Activated T-helper 1 cell treated with anti-CD3 and anti-CD28 coated beads, Interleukin-12 subunit alpha, Interleukin-12 subunit beta, Interleukin-2, Interleukin-4 antibody, amounts not matched to agents 30 ng/mL and 10 ng/mL and 1 ng/mL, durations not matched to agents 14 hours and 24 hours and 36 hours (primary cell): Measurements from ENCODE around the gene MAN1C1. TPM values are rescaled to one million over a fixed set of nuclear protein-coding genes. Genes with fewer than 3 reads are reported as not detected.
"Not testable (repeated sequence)": the region's sequence is repeated elsewhere in the genome, so short reads cannot be mapped to it uniquely, and the experiment has no call there.

Experiments used
- DNase-seq: peaks from one replicate; pipeline ENCODE4 v3.0.0; 2021; ENCODE audit warnings: low spot score
- H3K27ac Mint-ChIP-seq: one replicate; pipeline ENCODE4 v1.8.0; 2021; ENCODE audit warnings: mild to moderate bottlenecking, mixed read lengths
- H3K27me3 Mint-ChIP-seq: one replicate; pipeline ENCODE4 v1.8.0; 2022; ENCODE audit warnings: mild to moderate bottlenecking, moderate library complexity, mixed read lengths; ENCODE audit not compliant: insufficient read depth
- H3K36me3 Mint-ChIP-seq: one replicate; pipeline ENCODE4 v1.8.0; 2021; ENCODE audit warnings: low read depth, mixed read lengths
- H3K4me1 Mint-ChIP-seq: one replicate; pipeline ENCODE4 v1.8.0; 2021; ENCODE audit warnings: low read depth, mixed read lengths
- H3K4me3 Mint-ChIP-seq: one replicate; pipeline ENCODE4 v1.8.0; 2021; ENCODE audit warnings: mild to moderate bottlenecking, moderate library complexity, mixed read lengths
- H3K9me3 Mint-ChIP-seq: one replicate; pipeline ENCODE4 v1.8.0; 2021; ENCODE audit warnings: mixed read lengths
- intact Hi-C: fragments of 100-400 bp; cut with micrococcal nuclease; formaldehyde crosslinking; loops from one replicate; pipeline ENCODE4 v1.15.1; 2024
- total RNA-seq: library from RNA; stranded (reverse); gene quantifications from 2 replicates; pipeline ENCODE4 v1.2.3, GENCODE V29; 2022

MAN1C1 gene
- total RNA-seq, 1 donor from 2014 or later, result 0.83 TPM

DNA sequence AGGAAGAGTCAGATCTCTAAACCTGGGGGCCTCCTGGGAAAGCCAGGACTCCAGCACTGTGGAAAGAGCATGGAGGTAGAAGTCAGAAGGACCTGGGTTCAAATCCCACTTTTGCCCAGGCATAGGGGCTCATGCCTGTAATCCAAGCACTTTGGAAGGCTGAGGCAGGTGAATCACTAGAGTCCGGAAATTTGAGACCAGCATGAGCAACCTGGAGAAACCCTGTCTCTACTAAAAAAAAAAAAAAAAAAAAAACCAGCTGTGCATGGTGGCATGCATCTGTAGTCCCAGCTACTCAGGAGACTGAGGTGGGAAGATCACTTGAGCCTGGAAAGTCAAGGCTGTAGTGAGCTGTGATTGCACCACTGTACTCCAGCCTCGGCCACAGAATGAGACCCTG is 41.4 kb upstream of the MAN1C1 start:
- Mint-ChIP-seq H3K4me1 (no peaks in the 10 kb centered on the region), H3K4me3 (no peak overlapping the region), H3K36me3 (no peaks in the 10 kb centered on the region), H3K27me3 (peaks cover 13% of the 10 kb centered on the region), H3K9me3 (no peaks in the 10 kb centered on the region), H3K27ac (no peak overlapping the region)
- intact Hi-C loops, result no loop called here
- DNase-seq, result no peak

DNA sequence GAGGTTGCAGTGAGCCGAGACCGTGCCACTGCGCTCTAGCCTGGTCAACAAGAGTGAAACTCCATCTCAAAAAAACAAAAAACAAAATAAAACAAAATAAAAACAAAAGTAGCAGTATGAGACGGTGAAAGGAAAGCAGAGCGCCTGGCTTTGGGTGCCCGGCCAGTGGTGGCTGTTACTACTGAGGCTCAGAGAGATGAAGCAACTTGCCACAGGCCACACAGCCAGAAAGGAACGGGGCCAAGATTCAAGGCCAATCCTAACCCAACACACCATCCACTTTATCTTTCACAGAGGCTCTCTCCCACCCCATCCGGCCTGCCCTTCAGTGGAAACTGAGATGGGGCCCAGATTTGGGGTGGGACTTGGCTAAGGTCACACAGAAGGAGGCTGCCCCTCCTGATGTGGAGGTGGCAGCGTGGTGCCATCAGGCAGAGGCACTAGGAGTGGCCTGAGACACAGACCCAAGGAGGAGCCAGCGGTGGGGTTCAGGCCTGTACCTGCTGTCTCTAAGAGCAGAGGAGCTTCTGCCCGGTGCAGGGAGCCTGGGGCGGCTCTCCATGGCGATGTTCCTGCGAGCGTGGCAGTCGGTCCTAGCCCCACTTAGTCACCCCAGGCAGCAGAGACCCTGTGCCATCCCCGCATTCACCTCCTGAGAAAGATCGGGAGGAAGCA is 40.0 kb upstream of the MAN1C1 start:
- intact Hi-C loops, result no loop called here
- Mint-ChIP-seq H3K36me3 (no peaks in the 10 kb centered on the region), H3K27me3 (peaks cover 13% of the 10 kb centered on the region), H3K4me1 (no peaks in the 10 kb centered on the region), H3K9me3 (no peaks in the 10 kb centered on the region), H3K4me3 (no peak overlapping the region), H3K27ac (no peak overlapping the region)
- no peak for DNase-seq

DNA sequence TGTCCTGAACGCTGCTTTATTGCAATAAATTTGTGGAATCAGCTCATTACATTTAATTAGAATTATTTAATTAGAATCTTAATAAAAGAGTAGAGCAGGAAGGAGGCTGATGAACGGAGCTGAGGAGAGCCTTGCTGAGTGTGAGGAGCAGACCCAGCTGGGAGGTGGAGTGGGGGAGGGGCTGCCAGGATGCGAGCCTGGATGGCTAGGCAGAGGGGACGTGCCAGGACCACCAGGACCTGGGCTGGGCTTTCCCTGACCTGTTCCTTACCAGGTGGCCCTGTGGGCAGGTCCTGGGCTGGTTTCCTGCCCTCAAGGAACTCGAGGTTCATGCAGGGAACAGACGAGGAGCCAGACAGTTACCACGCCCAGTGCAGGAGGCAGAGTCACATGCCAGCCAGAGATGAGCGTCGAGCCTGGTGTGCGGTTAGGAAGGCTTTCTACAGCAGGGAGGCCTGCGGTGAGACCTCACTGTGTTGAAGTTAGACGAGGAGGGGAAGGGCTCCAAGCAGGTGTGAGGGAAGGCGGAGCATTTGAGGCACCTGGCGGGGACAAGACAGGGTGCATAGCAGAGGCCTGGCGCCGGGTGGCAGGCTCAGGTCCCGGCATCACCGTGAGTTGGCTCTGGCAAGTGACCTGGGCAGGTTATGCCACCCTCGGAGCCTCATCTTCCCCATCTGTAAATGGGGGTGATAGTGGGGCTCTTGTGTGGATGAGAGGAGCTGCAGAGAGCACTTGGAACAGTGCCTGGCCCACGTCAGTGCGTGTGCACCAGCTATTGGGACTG is 39.3 kb upstream of the MAN1C1 start:
- H3K4me3 Mint-ChIP-seq, result no peak overlapping the region
- intact Hi-C loops, result no loop called here
- no peak overlapping the region for H3K27ac Mint-ChIP-seq
- H3K27me3 Mint-ChIP-seq, result peaks cover 12% of the 10 kb centered on the region
- no peaks in the 10 kb centered on the region for H3K9me3 Mint-ChIP-seq
- no peaks in the 10 kb centered on the region for H3K4me1 Mint-ChIP-seq
- no peak for DNase-seq
- no peaks in the 10 kb centered on the region for H3K36me3 Mint-ChIP-seq

DNA sequence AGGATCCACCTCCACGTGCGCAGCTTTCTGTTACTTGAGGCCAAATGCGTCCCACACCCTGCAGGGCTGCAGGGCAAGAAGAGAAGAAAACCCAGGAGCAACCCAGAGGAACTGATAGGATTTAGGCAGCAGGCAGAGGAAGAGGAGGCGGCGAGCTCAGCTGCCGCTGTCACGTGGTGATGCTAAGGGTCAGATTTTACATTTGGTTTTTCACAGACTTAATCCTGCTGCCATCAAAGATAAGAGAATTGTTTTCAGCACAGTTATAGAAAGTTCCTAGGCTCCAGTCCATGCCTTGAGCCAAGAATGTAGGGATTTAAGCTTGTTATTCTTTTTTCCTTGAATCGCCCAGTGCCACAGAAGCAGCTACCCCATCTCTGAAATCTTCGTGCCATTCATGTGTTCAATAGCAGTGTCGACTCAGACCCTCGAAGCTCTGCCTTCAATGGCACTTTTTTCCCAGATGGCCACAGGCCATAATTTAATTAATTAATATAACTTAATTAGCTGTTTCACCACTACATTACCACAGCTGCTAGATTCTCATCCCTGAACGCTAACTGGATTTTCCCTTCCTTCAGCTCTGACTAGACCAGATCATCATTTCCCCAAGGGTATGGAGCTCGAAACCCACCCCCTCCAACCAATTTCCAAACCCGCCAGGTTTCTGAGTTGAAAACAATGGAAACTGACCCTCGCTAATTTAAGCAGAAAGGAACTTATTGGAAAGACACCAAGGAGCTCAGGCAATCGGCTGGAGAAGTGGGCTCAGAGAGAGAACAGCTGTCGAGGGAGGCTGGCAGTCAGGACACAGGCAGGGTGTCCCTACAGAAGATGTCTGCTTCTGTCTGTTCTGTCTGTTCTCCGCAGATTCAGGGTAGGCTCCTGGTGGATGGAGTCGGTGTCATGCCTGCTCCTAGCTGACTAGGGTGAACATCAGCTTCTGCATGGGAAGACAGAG is 37.0 kb upstream of the MAN1C1 start:
- no peak for DNase-seq
- no peak overlapping the region for H3K27ac Mint-ChIP-seq
- H3K36me3 Mint-ChIP-seq, result no peaks in the 10 kb centered on the region
- no peaks in the 10 kb centered on the region for H3K4me1 Mint-ChIP-seq
- no peaks in the 10 kb centered on the region for H3K9me3 Mint-ChIP-seq
- peaks cover 15% of the 10 kb centered on the region for H3K27me3 Mint-ChIP-seq
- intact Hi-C loops, result no loop called here
- no peak overlapping the region for H3K4me3 Mint-ChIP-seq

DNA sequence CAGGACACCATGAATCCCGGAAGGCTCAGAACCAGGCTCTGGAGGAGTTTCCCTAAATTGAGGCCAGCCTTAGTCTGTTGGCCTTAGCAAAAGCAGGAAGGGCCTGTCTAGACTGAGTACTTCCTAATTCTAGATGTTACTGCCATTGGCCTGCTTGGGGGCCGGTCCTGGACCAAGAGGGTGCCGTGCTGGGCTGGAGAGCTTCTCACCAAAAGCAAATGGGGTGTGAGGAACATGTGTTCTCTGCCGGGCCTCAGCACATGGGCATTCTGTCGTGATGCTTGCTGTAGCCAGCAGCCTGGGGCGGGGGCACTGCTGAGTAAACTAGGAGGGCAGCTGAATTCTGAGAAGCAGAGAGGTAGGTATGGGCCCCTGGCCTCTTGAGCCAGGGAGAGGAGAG is 35.7 kb upstream of the MAN1C1 start:
- peaks cover 20% of the 10 kb centered on the region for H3K27me3 Mint-ChIP-seq
- H3K9me3 Mint-ChIP-seq, result no peaks in the 10 kb centered on the region
- DNase-seq, result no peak
- intact Hi-C loops, result no loop called here
- H3K4me1 Mint-ChIP-seq, result no peaks in the 10 kb centered on the region
- no peak overlapping the region for H3K27ac Mint-ChIP-seq
- H3K4me3 Mint-ChIP-seq, result no peak overlapping the region
- H3K36me3 Mint-ChIP-seq, result no peaks in the 10 kb centered on the region

GRCh38 chr1:25581764-25582163 is 34.8 kb upstream of the MAN1C1 start:
- Mint-ChIP-seq H3K9me3 (no peaks in the 10 kb centered on the region), H3K4me3 (no peak overlapping the region), H3K36me3 (no peaks in the 10 kb centered on the region), H3K4me1 (no peaks in the 10 kb centered on the region), H3K27me3 (peaks cover 20% of the 10 kb centered on the region), H3K27ac (no peak overlapping the region)
- intact Hi-C loops, result no loop called here
- DNase-seq, result no peak

DNA sequence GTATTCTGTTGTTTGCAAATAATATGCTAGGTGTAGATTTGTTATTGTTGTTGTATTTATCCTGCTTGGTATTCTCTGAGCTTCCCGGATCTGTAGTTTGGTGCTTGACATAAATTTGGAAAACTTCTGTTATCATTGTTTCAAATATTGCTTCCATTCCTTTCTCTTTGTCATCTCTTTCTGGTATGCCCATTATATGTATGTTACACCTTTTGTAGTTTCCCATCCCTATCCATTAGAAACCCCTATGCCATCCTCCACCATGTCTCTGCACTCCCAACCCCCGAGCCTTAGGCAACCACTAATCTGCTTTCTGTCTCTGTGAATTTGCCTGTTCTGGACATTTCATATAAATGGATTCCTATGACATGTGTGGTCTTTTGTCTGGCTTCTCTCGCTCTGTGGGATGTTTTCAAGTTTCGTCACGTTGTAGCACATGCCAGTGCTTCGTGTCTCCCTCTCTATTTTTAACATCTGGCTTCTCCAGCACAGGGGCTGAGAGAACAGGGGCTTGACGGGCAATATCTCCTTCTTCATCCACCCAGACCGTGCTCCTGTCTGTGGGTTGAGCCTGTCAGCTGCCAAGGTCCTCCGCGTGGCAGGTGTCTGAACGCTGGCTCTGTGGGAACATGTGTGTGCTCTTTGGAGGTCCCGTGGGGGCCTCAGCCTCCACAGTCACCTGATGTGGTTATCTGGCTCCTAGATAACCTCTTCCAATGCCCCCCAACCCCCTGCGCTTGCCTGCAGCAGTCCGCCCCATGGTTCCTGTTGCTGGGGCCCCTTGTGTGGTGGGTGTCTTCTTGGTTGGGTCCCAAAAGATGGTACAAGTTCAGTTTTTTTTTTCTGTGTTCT is 32.8 kb upstream of the MAN1C1 start:
- no peak overlapping the region for H3K4me3 Mint-ChIP-seq
- no peaks in the 10 kb centered on the region for H3K4me1 Mint-ChIP-seq
- H3K36me3 Mint-ChIP-seq, result no peaks in the 10 kb centered on the region
- no peaks in the 10 kb centered on the region for H3K9me3 Mint-ChIP-seq
- H3K27me3 Mint-ChIP-seq, result peaks cover 20% of the 10 kb centered on the region
- intact Hi-C loops, result no loop called here
- no peak for DNase-seq
- no peak overlapping the region for H3K27ac Mint-ChIP-seq

DNA sequence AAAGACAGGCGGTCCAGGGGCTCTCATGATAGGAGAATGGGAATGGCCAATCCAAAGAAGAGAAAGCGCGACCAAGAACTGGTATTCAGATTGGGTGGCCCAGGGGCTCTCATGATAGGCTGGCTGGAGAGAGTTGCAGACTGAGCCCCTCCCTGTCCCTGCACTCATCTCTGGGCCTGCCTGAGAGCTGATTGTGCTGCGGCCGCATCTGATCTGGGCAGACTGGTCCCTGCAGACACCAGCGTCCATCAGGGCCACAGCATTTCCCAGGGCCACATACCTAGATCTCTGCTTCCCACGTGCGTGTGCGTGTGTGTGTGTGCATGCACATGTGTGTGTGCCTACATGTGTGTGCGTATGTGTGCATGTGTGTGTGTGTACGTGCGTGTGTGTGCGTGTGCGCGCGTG is 30.4 kb upstream of the MAN1C1 start:
- Mint-ChIP-seq H3K4me1 (no peaks in the 10 kb centered on the region), H3K36me3 (no peaks in the 10 kb centered on the region), H3K27ac (no peak overlapping the region), H3K9me3 (no peaks in the 10 kb centered on the region), H3K27me3 (peaks cover 26% of the 10 kb centered on the region), H3K4me3 (no peak overlapping the region)
- intact Hi-C loops, result no loop called here
- DNase-seq, result no peak

DNA sequence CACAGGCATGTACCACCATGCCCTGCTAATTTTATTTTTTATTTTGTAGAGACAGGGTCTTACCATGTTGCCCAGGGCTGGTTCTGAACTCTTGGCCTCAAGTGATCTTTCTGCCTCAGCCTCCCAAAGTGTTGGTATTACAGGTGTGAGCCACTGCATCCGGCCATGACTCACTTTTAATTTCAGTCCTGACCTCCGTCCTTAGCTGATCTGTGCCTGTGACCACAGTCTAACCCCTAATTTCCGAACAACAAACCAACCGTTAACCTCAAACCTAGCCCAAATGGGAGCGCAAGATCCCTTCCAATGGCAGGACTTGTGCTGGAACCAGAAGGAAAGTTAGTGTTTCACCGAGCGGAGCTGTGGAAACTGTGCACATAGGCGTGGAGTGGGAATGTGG is 29.3 kb upstream of the MAN1C1 start:
- H3K27ac Mint-ChIP-seq, result no peak overlapping the region
- H3K4me1 Mint-ChIP-seq, result no peaks in the 10 kb centered on the region
- no peaks in the 10 kb centered on the region for H3K9me3 Mint-ChIP-seq
- peaks cover 27% of the 10 kb centered on the region for H3K27me3 Mint-ChIP-seq
- intact Hi-C loops, result no loop called here
- H3K36me3 Mint-ChIP-seq, result no peaks in the 10 kb centered on the region
- no peak for DNase-seq
- H3K4me3 Mint-ChIP-seq, result no peak overlapping the region

DNA sequence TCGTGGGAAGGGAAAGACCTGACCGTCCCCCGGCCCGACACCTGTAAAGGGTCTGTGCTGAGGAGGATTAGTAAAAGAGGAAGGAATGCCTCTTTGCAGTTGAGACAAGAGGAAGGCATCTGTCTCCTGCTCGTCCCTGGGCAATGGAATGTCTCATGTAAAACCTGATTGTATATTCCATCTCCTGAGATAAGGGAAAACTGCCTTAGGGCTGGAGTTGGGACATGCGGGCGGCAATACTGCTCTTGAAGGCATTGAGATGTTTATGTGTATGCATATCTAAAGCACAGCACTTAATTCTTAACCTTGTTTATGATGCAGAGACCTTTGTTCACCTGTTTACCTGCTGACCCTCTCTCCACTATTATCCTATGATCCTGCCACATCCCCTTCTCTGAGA is 28.4 kb upstream of the MAN1C1 start:
- H3K4me1 Mint-ChIP-seq, intact Hi-C loops, H3K27ac Mint-ChIP-seq, H3K4me3 Mint-ChIP-seq, H3K9me3 Mint-ChIP-seq, H3K36me3 Mint-ChIP-seq, DNase-seq: not testable (repeated sequence)
- H3K27me3 Mint-ChIP-seq, result peaks cover 28% of the 10 kb centered on the region

GRCh38 chr1:25588786-25589185 is 27.8 kb upstream of the MAN1C1 start:
- intact Hi-C loops, H3K4me3 Mint-ChIP-seq: not testable (repeated sequence)

GRCh38 chr1:25590096-25590824 is 26.3 kb upstream of the MAN1C1 start:
- Mint-ChIP-seq H3K36me3 (no peaks in the 10 kb centered on the region), H3K4me1 (no peaks in the 10 kb centered on the region), H3K9me3 (no peaks in the 10 kb centered on the region), H3K27me3 (peaks cover 25% of the 10 kb centered on the region), H3K27ac (no peak overlapping the region), H3K4me3 (no peak overlapping the region)
- DNase-seq, result no peak
- intact Hi-C loops, result no loop called here

More at GRCh38 chr1:25588786-25589185, 27.8 kb upstream of the MAN1C1 start:
- H3K36me3 Mint-ChIP-seq, DNase-seq, H3K9me3 Mint-ChIP-seq, H3K4me1 Mint-ChIP-seq, H3K27ac Mint-ChIP-seq: not testable (repeated sequence)
- peaks cover 27% of the 10 kb centered on the region for H3K27me3 Mint-ChIP-seq
